DND-41 (cell line): Measurements from ENCODE around the gene CLEC1B.
"Not testable (repeated sequence)": the region's sequence is repeated elsewhere in the genome, so short reads cannot be mapped to it uniquely, and the experiment has no call there.

Source experiments
- CTCF ChIP-seq: IDR thresholded peaks from 2 replicates; pipeline ENCODE4 v1.5.1; 2012; ENCODE audit warnings: borderline replicate concordance, low read length, moderate library complexity, mild to moderate bottlenecking; ENCODE audit not compliant: poor library complexity, severe bottlenecking; ENCODE audit errors: extremely low read depth
- EZH2 ChIP-seq: IDR thresholded peaks from 3 replicates; pipeline ENCODE4 v1.6.1; 2012; ENCODE audit warnings: borderline replicate concordance, low read depth, mild to moderate bottlenecking, moderate library complexity, low read length, inconsistent platforms; ENCODE audit not compliant: severe bottlenecking

GRCh38 chr12:9976626-9977025 is 22.3 kb downstream of the CLEC1B start:
- not testable (repeated sequence) for TF ChIP-seq CTCF, EZH2
